ENCODE results near the gene WIF1. TPM values are rescaled to one million over a fixed set of nuclear protein-coding genes. Genes with fewer than 3 reads are reported as not detected.

Gene WIF1
- total RNA-seq, 2 experiments from 2014 or later = not detected

DNA sequence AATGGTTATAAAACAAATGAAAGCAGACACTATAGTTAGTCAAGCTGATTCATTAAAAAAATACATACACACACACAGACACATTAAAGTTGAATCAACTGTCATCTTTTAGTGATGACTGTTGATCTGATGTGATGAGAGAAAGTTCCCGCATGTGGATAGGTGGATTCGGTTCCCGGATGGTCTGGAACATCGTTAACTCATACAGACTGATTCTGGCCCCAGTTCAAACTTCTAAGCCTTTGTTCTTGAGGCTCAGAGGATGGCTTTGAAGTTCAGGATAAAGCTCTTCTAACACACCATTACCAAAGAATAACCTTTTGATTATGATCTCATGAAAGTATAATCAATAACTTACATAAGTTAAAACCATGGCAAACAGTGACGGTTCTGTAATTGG, 27.5 kb downstream of the WIF1 start:
- Mint-ChIP-seq H3K9me3 (no peaks in the 10 kb centered on the region), H3K4me3 (no peak overlapping the region), H3K27me3 (peaks cover 47% of the 10 kb centered on the region), H3K27ac (no peak overlapping the region), H3K4me1 (ENCODE audit: low read depth) (no peaks in the 10 kb centered on the region), H3K36me3 (ENCODE audit: low read depth) (no peaks in the 10 kb centered on the region)
- H3K4me1 ChIP-seq (ENCODE audit: insufficient read depth, low read length) = no peaks in the 10 kb centered on the region
- TF ChIP-seq, protein P1, sequence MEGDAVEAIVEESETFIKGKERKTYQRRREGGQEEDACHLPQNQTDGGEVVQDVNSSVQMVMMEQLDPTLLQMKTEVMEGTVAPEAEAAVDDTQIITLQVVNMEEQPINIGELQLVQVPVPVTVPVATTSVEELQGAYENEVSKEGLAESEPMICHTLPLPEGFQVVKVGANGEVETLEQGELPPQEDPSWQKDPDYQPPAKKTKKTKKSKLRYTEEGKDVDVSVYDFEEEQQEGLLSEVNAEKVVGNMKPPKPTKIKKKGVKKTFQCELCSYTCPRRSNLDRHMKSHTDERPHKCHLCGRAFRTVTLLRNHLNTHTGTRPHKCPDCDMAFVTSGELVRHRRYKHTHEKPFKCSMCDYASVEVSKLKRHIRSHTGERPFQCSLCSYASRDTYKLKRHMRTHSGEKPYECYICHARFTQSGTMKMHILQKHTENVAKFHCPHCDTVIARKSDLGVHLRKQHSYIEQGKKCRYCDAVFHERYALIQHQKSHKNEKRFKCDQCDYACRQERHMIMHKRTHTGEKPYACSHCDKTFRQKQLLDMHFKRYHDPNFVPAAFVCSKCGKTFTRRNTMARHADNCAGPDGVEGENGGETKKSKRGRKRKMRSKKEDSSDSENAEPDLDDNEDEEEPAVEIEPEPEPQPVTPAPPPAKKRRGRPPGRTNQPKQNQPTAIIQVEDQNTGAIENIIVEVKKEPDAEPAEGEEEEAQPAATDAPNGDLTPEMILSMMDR (IDR thresholded peaks at IDR 0.05) = no peak
- no peaks in the 10 kb centered on the region for H3K36me3 ChIP-seq (ENCODE audit: insufficient read depth, low read length)
- ATAC-seq (ENCODE audit: poor library complexity) (no peak), DNase-seq (no peak)
- peaks cover 0 to 3% of the 10 kb centered on the region in 2 experiments for H3K9me3 ChIP-seq (ENCODE audit: control insufficient read depth in 1 of 2, insufficient read depth in 1 of 2, low read length in 2 of 2)
- ChIA-PET CTCF (no interaction called here), POLR2A (no interaction called here)
- no peak overlapping the region for H3K4me3 ChIP-seq (ENCODE audit: low read length)
- H3K27me3 ChIP-seq (ENCODE audit: control insufficient read depth in 1 of 2, insufficient read depth in 2 of 2, low read length in 2 of 2) = peaks cover 16 to 18% of the 10 kb centered on the region in 2 experiments
- no peak overlapping the region for H3K27ac ChIP-seq (ENCODE audit: low read depth in 1 of 2, low read length in 2 of 2)
- intact Hi-C loops (cut with DNase I, micrococcal nuclease) = no loop called here

DNA sequence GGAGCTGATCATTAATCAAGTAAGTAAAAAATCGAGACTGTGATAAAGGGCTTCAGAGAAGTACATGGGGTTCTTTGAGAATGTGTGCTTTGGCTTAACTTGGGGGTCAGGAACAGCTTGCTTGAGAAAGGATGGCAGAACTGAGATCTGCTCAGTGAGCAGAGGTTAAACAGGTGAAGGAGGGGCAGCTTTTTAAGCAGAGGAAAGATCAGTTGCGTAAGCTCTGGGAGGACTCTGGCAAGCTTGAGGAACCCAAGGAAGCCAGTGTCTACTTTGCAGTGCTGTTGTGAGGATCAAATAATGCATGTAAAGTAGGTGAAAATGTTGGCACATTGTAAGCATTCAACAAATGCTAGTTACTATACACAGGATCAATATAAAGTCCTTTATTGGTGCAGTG, 30.6 kb downstream of the WIF1 start:
- no peak overlapping the region for H3K27ac Mint-ChIP-seq
- DNase-seq (no peak), ATAC-seq (ENCODE audit: poor library complexity) (no peak)
- Histone ChIP-seq H3K36me3 (ENCODE audit: insufficient read depth, low read length) (no peaks in the 10 kb centered on the region), H3K27ac (ENCODE audit: low read depth in 1 of 2, low read length in 2 of 2) (no peak overlapping the region), H3K4me3 (ENCODE audit: low read length) (no peak overlapping the region), H3K9me3 (ENCODE audit: control insufficient read depth in 1 of 2, insufficient read depth in 1 of 2, low read length in 2 of 2) (peaks cover 0 to 3% of the 10 kb centered on the region in 2 experiments), H3K27me3 (ENCODE audit: control insufficient read depth in 1 of 2, insufficient read depth in 2 of 2, low read length in 2 of 2) (peaks cover 18 to 19% of the 10 kb centered on the region in 2 experiments), H3K4me1 (ENCODE audit: insufficient read depth, low read length) (no peaks in the 10 kb centered on the region)
- no peaks in the 10 kb centered on the region for H3K36me3 Mint-ChIP-seq (ENCODE audit: low read depth)
- intact Hi-C loops (cut with DNase I, micrococcal nuclease) = no loop called here
- ChIA-PET POLR2A (no interaction called here), CTCF (no interaction called here)
- peaks cover 36% of the 10 kb centered on the region for H3K27me3 Mint-ChIP-seq
- no peaks in the 10 kb centered on the region for H3K9me3 Mint-ChIP-seq
- no peaks in the 10 kb centered on the region for H3K4me1 Mint-ChIP-seq (ENCODE audit: low read depth)
- H3K4me3 Mint-ChIP-seq = no peak overlapping the region
- TF ChIP-seq, protein P1 (IDR thresholded peaks at IDR 0.05) = no peak

DNA sequence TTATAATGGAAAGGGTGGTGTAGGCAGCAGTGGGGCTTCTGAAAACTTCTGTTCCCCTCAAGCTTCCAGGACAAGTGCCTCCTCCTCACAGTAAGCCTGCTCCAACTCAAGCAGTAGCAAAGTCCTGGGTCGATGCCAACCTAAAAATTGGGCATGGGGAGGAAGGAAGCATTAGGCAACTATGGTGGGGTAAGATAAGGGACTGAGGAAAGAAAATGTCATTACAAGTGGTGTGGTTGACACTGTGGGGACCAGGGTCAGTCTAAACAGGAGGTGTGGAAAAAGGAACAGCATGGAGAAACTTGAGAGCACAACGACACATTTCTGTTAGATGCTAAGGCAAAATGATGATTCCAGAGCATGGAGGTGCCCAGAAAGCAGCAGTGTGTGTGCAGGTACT, 34.9 kb downstream of the WIF1 start:
- Mint-ChIP-seq H3K36me3 (ENCODE audit: low read depth) (no peaks in the 10 kb centered on the region), H3K4me1 (ENCODE audit: low read depth) (no peaks in the 10 kb centered on the region), H3K27me3 (peaks cover 35% of the 10 kb centered on the region), H3K4me3 (no peak overlapping the region), H3K27ac (no peak overlapping the region), H3K9me3 (no peaks in the 10 kb centered on the region)
- TF ChIP-seq, protein P1 (IDR thresholded peaks at IDR 0.05) = no peak
- Histone ChIP-seq H3K4me3 (ENCODE audit: low read length) (no peak overlapping the region), H3K4me1 (ENCODE audit: insufficient read depth, low read length) (no peaks in the 10 kb centered on the region), H3K9me3 (ENCODE audit: control insufficient read depth in 1 of 2, insufficient read depth in 1 of 2, low read length in 2 of 2) (no peaks in the 10 kb centered on the region), H3K27ac (ENCODE audit: low read depth in 1 of 2, low read length in 2 of 2) (no peak overlapping the region), H3K27me3 (ENCODE audit: control insufficient read depth in 1 of 2, insufficient read depth in 2 of 2, low read length in 2 of 2) (peaks cover 9 to 16% of the 10 kb centered on the region in 2 experiments), H3K36me3 (ENCODE audit: insufficient read depth, low read length) (no peaks in the 10 kb centered on the region)
- intact Hi-C loops (cut with DNase I, micrococcal nuclease) = no loop called here
- ATAC-seq (ENCODE audit: poor library complexity) (no peak), DNase-seq (no peak)
- ChIA-PET CTCF (no interaction called here), POLR2A (interaction anchor here (0.6 kb wide), 1 partner anchor 106 kb away, joined by 3 read pairs; no protein-coding TSS in a partner anchor)

Data from CD4-positive, alpha-beta T cell (primary cell).